H9 (cell line): Measurements from ENCODE around the gene HAVCR1. TPM values are rescaled to one million over a fixed set of nuclear protein-coding genes. Genes with fewer than 3 reads are reported as not detected.
"Not testable (repeated sequence)": the region's sequence is repeated elsewhere in the genome, so short reads cannot be mapped to it uniquely, and the experiment has no call there.

Experiments
- DNase-seq: peaks from one replicate; pipeline ENCODE4 v3.0.0-alpha.2; 2017
- H2AFZ ChIP-seq: one replicate; pipeline ENCODE4 v1.6.1; 2013; ENCODE audit warnings: mild to moderate bottlenecking, low read length, control low read depth, moderate library complexity
- H2AK5ac ChIP-seq: 2 replicates; pipeline ENCODE4 v1.6.1; 2013; ENCODE audit warnings: low read length, control low read depth, mixed read lengths; ENCODE audit not compliant: insufficient read length
- H2BK120ac ChIP-seq: one replicate; pipeline ENCODE4 v1.6.1; 2013; ENCODE audit warnings: low read depth, mild to moderate bottlenecking, low read length, control low read depth, inconsistent platforms; ENCODE audit not compliant: poor library complexity, severe bottlenecking
- H2BK12ac ChIP-seq: 2 replicates; pipeline ENCODE4 v1.6.1; 2013; ENCODE audit warnings: low read length, control low read depth, mixed read lengths, low read depth; ENCODE audit not compliant: insufficient read length
- H2BK15ac ChIP-seq: 2 replicates; pipeline ENCODE4 v1.6.1; 2013; ENCODE audit warnings: low read depth, low read length, control low read depth
- H2BK20ac ChIP-seq: one replicate; pipeline ENCODE4 v1.6.1; 2013; ENCODE audit warnings: low read depth, mild to moderate bottlenecking, low read length, control low read depth, inconsistent platforms; ENCODE audit not compliant: poor library complexity, severe bottlenecking
- H2BK5ac ChIP-seq: 2 replicates; pipeline ENCODE4 v1.6.1; 2013; ENCODE audit warnings: low read length, control low read depth, mixed read lengths; ENCODE audit not compliant: insufficient read length
- H3K14ac ChIP-seq: 2 replicates; pipeline ENCODE4 v1.6.1; 2013; ENCODE audit warnings: low read length, control low read depth; ENCODE audit not compliant: insufficient read depth
- H3K18ac ChIP-seq: 2 replicates; pipeline ENCODE4 v1.6.1; 2013; ENCODE audit warnings: low read depth, mild to moderate bottlenecking, mixed read lengths, low read length, control low read depth; ENCODE audit not compliant: insufficient read length
- H3K23ac ChIP-seq: 2 replicates; pipeline ENCODE4 v1.6.1; 2013; ENCODE audit warnings: low read length, control low read depth, mixed read lengths, low read depth; ENCODE audit not compliant: insufficient read length
- H3K23me2 ChIP-seq: 2 replicates; pipeline ENCODE4 v1.6.1; 2013; ENCODE audit warnings: low read depth, mild to moderate bottlenecking, mixed read lengths, low read length, control low read depth; ENCODE audit not compliant: insufficient read length, poor library complexity, severe bottlenecking
- H3K27ac ChIP-seq: 2 replicates; pipeline ENCODE4 v1.5.1; 2013; ENCODE audit warnings: low read length, control low read depth, mixed read lengths, low read depth; ENCODE audit not compliant: insufficient read length
- H3K27me3 ChIP-seq: 2 replicates; pipeline ENCODE4 v1.6.1; 2013; ENCODE audit warnings: low read length, control low read depth, inconsistent platforms; ENCODE audit not compliant: insufficient read depth
- H3K4ac ChIP-seq: 2 replicates; pipeline ENCODE4 v1.6.1; 2013; ENCODE audit warnings: low read depth, mild to moderate bottlenecking, control low read depth, inconsistent platforms, low read length, moderate library complexity
- H3K4me1 ChIP-seq: 2 replicates; pipeline ENCODE4 v1.6.1; 2013; ENCODE audit warnings: low read length, control low read depth, inconsistent platforms; ENCODE audit not compliant: insufficient read depth
- H3K4me2 ChIP-seq: 2 replicates; pipeline ENCODE4 v1.6.1; 2013; ENCODE audit warnings: low read length, control low read depth, mixed read lengths; ENCODE audit not compliant: insufficient read length, insufficient read depth
- H3K56ac ChIP-seq: 2 replicates; pipeline ENCODE4 v1.6.1; 2013; ENCODE audit warnings: low read depth, mild to moderate bottlenecking, mixed read lengths, low read length, control low read depth; ENCODE audit not compliant: insufficient read length
- H3K79me1 ChIP-seq: 2 replicates; pipeline ENCODE4 v1.6.1; 2013; ENCODE audit warnings: low read depth, mild to moderate bottlenecking, moderate library complexity, low read length, control low read depth, inconsistent platforms; ENCODE audit not compliant: insufficient read depth, poor library complexity, severe bottlenecking
- H3K79me2 ChIP-seq: 2 replicates; pipeline ENCODE4 v1.6.1; 2013; ENCODE audit warnings: low read length, control low read depth, inconsistent platforms; ENCODE audit not compliant: insufficient read depth
- H3K9ac ChIP-seq: 2 replicates; pipeline ENCODE4 v1.6.1; 2013; ENCODE audit warnings: low read length, control low read depth, mixed read lengths; ENCODE audit not compliant: insufficient read length; ENCODE audit errors: extremely low read depth
- H3K9me3 ChIP-seq: one replicate; pipeline ENCODE4 v1.6.1; 2013; ENCODE audit warnings: low read depth, low read length, inconsistent platforms; ENCODE audit not compliant: control insufficient read depth
- H3T11ph ChIP-seq: one replicate; pipeline ENCODE4 v1.6.1; 2013; ENCODE audit warnings: mild to moderate bottlenecking, low read length, control low read depth, inconsistent platforms
- H4K20me1 ChIP-seq: one replicate; pipeline ENCODE4 v1.6.1; 2013; ENCODE audit not compliant: control insufficient read depth, insufficient read length, insufficient read depth
- H4K5ac ChIP-seq: 2 replicates; pipeline ENCODE4 v1.6.1; 2013; ENCODE audit warnings: low read depth, mild to moderate bottlenecking, mixed read lengths, low read length, control low read depth; ENCODE audit not compliant: insufficient read length
- H4K8ac ChIP-seq: replicated peaks from 2 replicates; pipeline ENCODE4 v1.6.1; 2013; ENCODE audit warnings: low read length, control low read depth, mixed read lengths, low read depth; ENCODE audit not compliant: insufficient read length
- H4K91ac ChIP-seq: 2 replicates; pipeline ENCODE4 v1.6.1; 2013; ENCODE audit warnings: low read depth, mild to moderate bottlenecking, moderate library complexity, mixed read lengths, low read length, control low read depth; ENCODE audit not compliant: insufficient read length
- H3K27ac Mint-ChIP-seq, 3 experiments: 2 replicates in 2 of 3; 3 replicates in 1 of 3; pipeline ENCODE4 v1.8.0; 2020 to 2021; ENCODE audit warnings: mixed read lengths in 3 of 3, mild to moderate bottlenecking in 1 of 3, moderate library complexity in 1 of 3
- H3K27me3 Mint-ChIP-seq: 2 replicates; pipeline ENCODE4 v1.8.0; 2021; ENCODE audit warnings: low read depth, mild to moderate bottlenecking, moderate library complexity, mixed read lengths
- H3K36me3 Mint-ChIP-seq, 3 experiments: 2 replicates in 2 of 3; 3 replicates in 1 of 3; pipeline ENCODE4 v1.8.0; 2020 to 2021; ENCODE audit warnings: low read depth in 3 of 3, mixed read lengths in 3 of 3; ENCODE audit not compliant: insufficient read depth in 1 of 3
- H3K4me1 Mint-ChIP-seq, 2 experiments: 2 replicates each; pipeline ENCODE4 v1.8.0; 2020; ENCODE audit warnings: mixed read lengths in 2 of 2
- H3K4me3 Mint-ChIP-seq, 2 experiments: 2 replicates in 1 of 2; 3 replicates in 1 of 2; pipeline ENCODE4 v1.8.0; 2020 to 2021; ENCODE audit warnings: mild to moderate bottlenecking in 2 of 2, mixed read lengths in 2 of 2, moderate library complexity in 1 of 2
- H3K9me3 Mint-ChIP-seq, 2 experiments: 2 replicates in 1 of 2; 3 replicates in 1 of 2; pipeline ENCODE4 v1.8.0; 2020; ENCODE audit warnings: mild to moderate bottlenecking in 2 of 2, mixed read lengths in 2 of 2, moderate library complexity in 1 of 2
- CTCF ChIP-seq: fragments of 200-600 bp; sonication (generic); conservative IDR thresholded peaks from 3 replicates; pipeline ENCODE4 v1.8.0; 2021; ENCODE audit warnings: antibody characterized with exemption, mild to moderate bottlenecking
- WGBS: extraction: QIAGEN DNeasy Blood & Tissue Kit; methylation state at CpG from one replicate; pipeline ENCODE4 v1.1.7; 2013; ENCODE audit warnings: missing lambda C conversion rate, low lambda C conversion rate, mixed read lengths; ENCODE audit not compliant: insufficient read length; ENCODE audit errors: extremely low coverage; 5-methylcytosine and 5-hydroxymethylcytosine counted together
- total RNA-seq: library from RNA; stranded (reverse); gene quantifications from 2 replicates; pipeline ENCODE4 v1.2.1, GENCODE V29; 2021

HAVCR1 gene
- total RNA-seq, 1 experiment from 2014 or later = not detected

DNA sequence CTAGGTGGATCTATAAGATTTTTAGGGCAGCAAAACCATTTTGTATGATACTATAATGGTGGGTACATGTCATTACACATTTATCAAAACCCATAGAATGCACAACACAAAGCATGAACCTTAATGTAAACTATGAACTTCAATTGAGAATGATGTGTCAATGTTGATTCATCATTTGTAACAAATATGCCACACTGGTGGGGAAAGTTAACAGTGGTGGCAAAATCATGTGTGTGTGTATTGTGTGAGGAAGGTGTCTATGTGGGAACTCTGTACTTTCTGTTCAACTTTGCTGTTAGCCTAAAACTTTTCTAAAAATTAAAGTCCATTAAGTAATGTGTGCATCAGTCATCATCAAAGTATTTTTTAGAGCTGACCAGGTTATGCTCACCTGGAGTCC, 38.9 kb downstream of the HAVCR1 start:
- H3K27me3 Mint-ChIP-seq = no peaks in the 10 kb centered on the region
- no peaks in the 10 kb centered on the region for H4K20me1 ChIP-seq
- no peak overlapping the region for H3K18ac ChIP-seq
- H3K23ac ChIP-seq = no peak overlapping the region
- H4K5ac ChIP-seq = no peak overlapping the region
- no peaks in the 10 kb centered on the region for H3K79me1 ChIP-seq
- H3K4me1 ChIP-seq = no peaks in the 10 kb centered on the region
- peaks cover 20 to 26% of the 10 kb centered on the region in 2 experiments for H3K9me3 Mint-ChIP-seq
- no peak overlapping the region for H3K56ac ChIP-seq
- no peak overlapping the region for H3K4ac ChIP-seq
- no peaks in the 10 kb centered on the region for H3K79me2 ChIP-seq
- no peak for TF ChIP-seq CTCF
- H3K4me3 Mint-ChIP-seq = no peak overlapping the region
- H2BK20ac ChIP-seq = no peak overlapping the region
- H3K9ac ChIP-seq = no peak overlapping the region
- H3K9me3 ChIP-seq = no peaks in the 10 kb centered on the region
- H4K91ac ChIP-seq = no peak overlapping the region
- H4K8ac ChIP-seq = no peak overlapping the region
- H3K4me1 Mint-ChIP-seq = no peaks in the 10 kb centered on the region
- no peaks in the 10 kb centered on the region for H3K27me3 ChIP-seq
- H2AK5ac ChIP-seq = no peak overlapping the region
- H2BK15ac ChIP-seq = no peak overlapping the region
- H3K14ac ChIP-seq = no peak overlapping the region
- H2BK5ac ChIP-seq = no peak overlapping the region
- H2AFZ ChIP-seq = no peak overlapping the region
- H3K4me2 ChIP-seq = no peak overlapping the region
- H3K27ac Mint-ChIP-seq = no peak overlapping the region
- no peak for DNase-seq
- no peak overlapping the region for H3K27ac ChIP-seq
- H2BK120ac ChIP-seq = no peak overlapping the region
- H3K36me3 Mint-ChIP-seq = peaks cover 8 to 15% (median 9%) of the 10 kb centered on the region in 3 experiments; a peak in 6 of 7 replicates
- no peaks in the 10 kb centered on the region for H3K23me2 ChIP-seq
- no peak overlapping the region for H2BK12ac ChIP-seq
- H3T11ph ChIP-seq = no peak overlapping the region

- not testable (repeated sequence) for H3K27me3 Mint-ChIP-seq, H4K91ac ChIP-seq, H3K4me1 Mint-ChIP-seq, H4K8ac ChIP-seq, H3K23me2 ChIP-seq, H2BK120ac ChIP-seq, H3K27ac ChIP-seq, DNase-seq, H3K4ac ChIP-seq, H3K27ac Mint-ChIP-seq, H2BK15ac ChIP-seq, H3K79me2 ChIP-seq, H3K14ac ChIP-seq, H3K27me3 ChIP-seq, H3K9me3 ChIP-seq, H2BK5ac ChIP-seq, H3K4me3 Mint-ChIP-seq, H2BK12ac ChIP-seq, H3K23ac ChIP-seq, H2AK5ac ChIP-seq, H3K18ac ChIP-seq, H3K9ac ChIP-seq, H2AFZ ChIP-seq, H4K5ac ChIP-seq, H2BK20ac ChIP-seq, H3K56ac ChIP-seq, H3K4me2 ChIP-seq, H4K20me1 ChIP-seq, H3T11ph ChIP-seq, H3K79me1 ChIP-seq, H3K4me1 ChIP-seq
- WGBS = no CpG with 5 or more reads among the region's 28 CpGs
- Mint-ChIP-seq H3K9me3 (peaks cover 36 to 48% of the 10 kb centered on the region in 2 experiments), H3K36me3 (peaks cover 14 to 38% (median 21%) of the 10 kb centered on the region in 3 experiments)
These were observed 44.8 kb downstream of the HAVCR1 start for GRCh38 chr5:157014143-157014542.
